DMS114 treated with DMSO at 0.1 percent for 48 hours (cell line): ENCODE data around the gene DARS1.

Source experiments
- DNase-seq: peaks from one replicate; lab custom pipeline; 2025; ENCODE audit not compliant: unreplicated experiment; lab: John Stamatoyannopoulos, UW

Gene DARS1

DNA sequence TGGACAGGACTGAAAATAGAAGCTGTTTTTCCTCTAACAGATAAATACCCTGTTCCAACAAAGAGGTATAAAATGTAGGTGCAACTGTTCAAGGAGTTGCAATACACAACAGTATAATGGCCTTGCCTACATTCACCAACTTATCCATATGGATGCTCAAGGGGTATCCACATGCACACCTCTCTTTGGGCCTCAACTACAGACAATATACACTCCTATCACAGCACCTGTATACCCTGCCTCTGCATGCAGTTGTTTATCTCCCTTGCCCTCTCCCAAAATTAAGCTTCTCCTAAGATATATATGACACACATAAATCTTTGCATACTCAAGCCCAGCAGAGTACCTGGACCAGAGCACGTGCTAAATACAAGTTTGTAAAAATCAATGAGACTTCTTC lies 37.3 kb downstream of the DARS1 start:
- no peak for DNase-seq

GRCh38 chr2:135947483-135947882 lies 37.9 kb downstream of the DARS1 start:
- no peak for DNase-seq

GRCh38 chr2:135945526-135945925 lies 39.9 kb downstream of the DARS1 start:
- DNase-seq: no peak

DNA sequence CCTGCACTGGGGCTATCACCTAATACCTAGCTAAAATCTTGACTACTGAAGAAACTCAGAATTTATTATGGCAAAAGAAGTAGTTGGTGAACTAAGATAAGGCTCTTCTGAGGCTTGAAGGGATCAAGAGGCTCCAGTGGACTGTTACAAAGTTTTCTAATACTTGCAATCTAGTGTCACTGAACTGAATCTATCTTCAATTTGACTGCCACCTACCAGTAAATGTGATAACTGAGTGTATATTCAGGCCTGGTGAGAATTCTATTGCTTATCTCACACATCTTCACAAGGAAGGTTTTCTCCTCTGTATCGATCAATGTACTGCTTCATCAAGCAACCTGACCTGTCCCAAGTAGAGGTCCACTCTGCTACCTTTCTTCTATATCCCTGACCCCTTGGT lies 40.8 kb downstream of the DARS1 start:
- no peak for DNase-seq

DNA sequence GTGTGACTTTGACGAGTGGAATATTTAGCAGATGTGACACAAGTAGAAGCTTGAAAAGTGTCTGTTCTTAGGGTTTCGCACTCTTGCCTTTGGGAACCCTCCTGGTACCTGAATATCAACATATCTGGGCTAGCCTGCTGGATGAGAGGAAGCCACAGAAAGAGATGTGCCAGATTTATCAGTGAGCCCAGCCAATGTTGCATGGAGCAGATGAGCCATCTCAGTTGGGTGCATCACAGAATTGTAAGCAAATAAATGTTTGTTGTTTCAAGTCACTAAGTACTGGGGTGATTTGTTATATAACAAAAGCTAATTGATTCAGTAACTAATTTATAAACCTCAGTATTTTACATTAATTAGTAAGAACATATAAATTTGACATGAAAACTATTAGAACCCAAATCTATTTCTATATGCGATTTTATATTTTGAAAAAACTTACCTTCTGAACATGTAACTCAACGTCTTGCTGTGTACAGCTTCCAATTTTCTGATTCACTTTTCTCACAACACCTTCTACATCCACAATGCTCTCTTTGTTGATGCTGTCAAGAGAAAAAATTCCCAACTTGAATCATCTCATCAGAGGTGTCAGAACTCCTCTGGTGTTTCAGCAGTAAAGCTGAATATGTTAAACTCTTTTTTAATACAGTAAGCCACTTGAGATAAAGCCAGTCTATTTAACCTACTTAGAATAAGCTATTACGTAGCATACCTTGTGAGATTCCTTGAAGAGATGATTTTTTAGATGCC lies 42.3 kb downstream of the DARS1 start:
- DNase-seq: no peak

DNA sequence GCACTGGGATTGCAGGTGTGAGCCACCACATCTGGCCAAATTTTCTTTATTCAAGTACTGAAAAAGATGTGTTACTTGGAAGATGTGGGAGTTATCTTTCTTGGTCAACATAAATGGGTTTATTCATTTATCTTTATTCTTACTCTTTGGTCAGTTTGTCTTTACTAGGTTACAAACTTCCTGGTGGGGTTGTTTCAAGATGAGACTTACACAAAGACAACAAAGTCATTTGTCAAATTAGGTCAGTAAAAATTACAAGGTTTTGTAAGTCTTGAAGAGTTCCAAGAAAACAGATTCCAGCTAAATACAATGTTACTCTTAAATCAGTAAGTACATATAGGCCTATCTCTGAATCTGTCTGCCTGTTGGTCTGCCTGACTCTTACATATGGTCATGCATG lies 48.9 kb downstream of the DARS1 start:
- DNase-seq: no peak

DNA sequence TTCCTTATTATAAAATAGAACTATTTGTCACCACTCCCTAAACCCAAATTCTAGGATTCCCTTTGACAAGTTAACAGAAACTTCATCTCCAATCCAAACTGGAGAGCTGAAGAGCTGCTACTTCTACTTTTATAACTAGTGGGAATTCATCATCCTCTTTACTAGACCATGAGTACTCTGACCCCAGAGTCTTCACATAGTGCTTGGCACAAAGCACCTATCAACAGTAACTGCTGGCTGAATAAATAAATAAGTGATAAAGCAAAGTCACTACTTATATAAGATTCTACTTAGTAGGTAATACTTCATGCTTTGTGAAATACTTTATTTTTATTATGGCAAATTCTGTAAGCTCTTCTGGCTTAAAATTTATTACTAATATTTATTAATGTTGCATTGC lies 49.5 kb downstream of the DARS1 start:
- DNase-seq: no peak

DNA sequence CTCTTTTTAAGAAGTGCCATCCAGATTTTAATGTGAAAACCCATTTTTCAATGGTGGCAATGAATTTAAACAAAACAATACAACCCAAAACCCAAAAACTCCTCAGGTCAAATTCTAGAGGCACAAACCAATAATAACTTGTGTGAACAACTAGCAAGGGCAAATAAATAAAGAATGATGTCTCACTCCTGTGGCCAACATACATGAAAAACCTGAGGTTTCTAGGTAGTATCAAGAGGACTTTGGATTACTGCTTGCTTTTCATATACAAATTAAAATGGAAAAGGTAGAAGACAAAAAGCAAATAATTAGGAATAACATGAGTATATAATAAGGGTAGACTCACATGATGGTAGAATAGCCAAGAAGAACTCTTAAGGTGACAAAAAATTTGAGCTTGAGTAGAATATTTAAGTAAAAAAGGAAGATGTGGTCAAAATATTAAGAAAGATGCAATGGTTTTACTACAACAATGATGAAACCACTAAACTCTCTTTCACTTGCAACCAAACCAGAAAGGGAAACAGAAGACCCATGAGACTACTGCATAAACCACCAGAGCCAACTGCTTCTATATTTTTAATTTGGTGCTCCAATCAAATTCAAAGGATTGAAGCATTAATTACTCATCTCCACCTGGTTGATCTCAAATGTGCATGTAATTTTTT lies 53.5 kb downstream of the DARS1 start:
- DNase-seq: no peak

- DNase-seq: no peak
These were observed 58.8 kb downstream of the DARS1 start for GRCh38 chr2:135926605-135927004.

- no peak for DNase-seq
These were observed 59.9 kb downstream of the DARS1 start for GRCh38 chr2:135925571-135925970.

- peak; percentile 2 for DNase-seq
These were observed 69.2 kb downstream of the DARS1 start for GRCh38 chr2:135916207-135916606.

GRCh38 chr2:135914485-135914884 lies 70.9 kb downstream of the DARS1 start:
- no peak for DNase-seq

DNA sequence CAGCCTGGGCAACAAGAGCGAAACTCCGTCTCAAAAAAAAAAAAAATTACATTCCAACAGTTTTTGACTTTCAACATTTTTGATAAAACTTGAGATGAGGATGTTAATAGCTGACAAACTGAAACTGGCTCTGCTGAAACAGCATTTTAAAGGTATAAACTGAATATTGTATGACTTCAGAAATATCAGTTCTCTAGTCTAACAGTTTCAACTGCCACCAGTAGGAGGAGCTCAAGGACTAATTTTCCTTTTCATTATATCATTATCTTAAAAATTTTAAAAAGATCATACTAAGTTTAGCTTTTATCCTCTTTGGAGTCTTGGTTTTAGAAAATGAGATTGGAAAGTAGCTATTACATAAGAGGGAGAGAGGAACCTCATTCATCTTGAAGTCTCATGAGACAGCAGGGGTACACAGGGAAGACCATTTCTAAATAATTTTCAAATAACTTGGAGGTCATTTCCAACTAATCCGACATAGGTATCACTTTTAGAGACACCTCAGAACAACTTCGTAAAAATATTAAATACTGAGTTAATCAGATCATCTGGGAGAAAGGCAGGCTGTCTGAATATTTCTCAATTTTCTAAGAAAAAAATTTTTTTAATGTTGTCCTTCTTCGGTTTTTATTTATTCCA lies 71.6 kb downstream of the DARS1 start:
- DNase-seq: peak; percentile 12

DNA sequence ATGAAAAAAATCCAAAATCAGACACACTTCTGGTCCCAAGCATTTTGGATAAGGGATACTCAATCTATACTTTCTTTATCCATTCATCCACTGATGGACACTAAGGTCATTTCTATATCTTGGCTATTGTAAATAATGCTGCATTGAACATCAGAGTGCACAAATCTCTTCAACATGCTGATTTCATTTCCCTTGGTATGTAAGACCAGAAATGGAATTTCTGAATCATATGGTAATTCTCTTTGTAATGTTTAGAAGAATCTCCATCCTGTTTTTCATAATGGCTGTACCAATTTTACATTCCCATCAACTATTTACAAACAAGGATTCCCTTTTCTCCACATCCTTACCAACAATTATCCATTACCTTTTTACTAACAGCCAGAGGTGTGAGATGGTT lies 75.5 kb downstream of the DARS1 start:
- no peak for DNase-seq

DNA sequence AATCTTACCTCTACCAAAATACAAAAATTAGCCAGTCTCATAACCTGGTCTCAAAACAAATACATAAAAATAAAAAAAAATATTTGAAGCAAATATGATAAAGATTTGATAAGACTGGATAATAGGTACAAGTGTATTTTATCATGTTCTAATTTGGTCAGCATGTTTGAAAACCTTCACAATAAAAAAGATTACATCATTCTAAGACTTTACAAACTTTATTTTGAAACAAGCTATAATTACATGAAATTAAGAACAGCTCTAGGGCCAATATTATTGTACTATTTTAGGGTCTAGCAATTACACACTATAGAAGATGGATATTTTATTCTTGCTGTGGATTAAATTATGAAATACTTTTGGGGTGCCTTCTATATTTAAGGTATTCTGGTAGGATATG lies 79.7 kb downstream of the DARS1 start:
- DNase-seq: no peak

DNA sequence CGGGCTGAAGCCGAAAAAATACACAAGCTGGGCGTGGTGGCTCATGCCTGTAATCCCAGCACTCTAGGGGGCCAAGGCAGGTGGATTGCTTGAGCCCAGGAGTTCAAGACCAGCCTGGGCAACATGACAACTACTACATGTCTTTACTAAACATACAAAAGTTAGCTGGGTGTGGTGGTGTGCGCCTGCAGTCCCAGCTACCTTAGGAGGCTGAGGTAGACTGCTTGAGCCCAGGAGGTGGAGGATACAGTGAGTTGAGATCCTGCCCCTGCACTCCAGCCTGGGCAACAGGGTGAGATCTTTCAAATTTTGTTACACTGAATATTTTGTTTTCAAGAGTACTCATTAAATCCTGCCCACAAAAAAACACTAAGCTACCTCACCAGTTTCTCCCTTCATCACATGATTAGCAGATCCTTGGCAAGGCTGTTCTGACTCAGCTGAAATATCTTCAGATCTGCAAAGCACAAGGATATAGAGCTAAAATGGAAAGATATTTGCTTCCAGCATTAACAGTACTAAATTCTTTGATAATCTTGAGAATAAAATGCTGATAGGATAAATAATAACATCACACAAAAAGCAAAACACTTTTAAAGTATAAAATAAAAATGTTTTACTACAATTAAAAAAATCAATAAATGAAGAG lies 81.0 kb downstream of the DARS1 start:
- DNase-seq: no peak

DNA sequence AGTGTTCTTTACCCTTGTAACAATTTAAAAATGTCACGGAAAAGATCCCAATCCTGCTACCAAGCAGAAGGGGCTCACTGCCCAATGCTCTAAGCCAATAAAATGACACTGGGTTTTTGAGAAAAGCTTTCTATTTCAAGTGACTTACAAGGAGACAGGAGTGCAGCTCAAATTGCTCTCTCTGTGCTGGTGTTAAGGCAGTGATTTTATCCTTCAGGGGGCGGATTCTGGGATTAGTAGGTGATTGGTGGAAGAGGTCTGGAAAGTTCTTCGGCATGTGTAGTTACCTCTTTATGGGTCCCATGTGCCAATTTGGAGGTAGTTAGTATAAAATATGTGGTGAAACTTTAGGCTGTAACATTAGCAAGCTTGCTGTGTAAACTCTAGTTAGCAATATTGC lies 81.8 kb downstream of the DARS1 start:
- DNase-seq: no peak

DNA sequence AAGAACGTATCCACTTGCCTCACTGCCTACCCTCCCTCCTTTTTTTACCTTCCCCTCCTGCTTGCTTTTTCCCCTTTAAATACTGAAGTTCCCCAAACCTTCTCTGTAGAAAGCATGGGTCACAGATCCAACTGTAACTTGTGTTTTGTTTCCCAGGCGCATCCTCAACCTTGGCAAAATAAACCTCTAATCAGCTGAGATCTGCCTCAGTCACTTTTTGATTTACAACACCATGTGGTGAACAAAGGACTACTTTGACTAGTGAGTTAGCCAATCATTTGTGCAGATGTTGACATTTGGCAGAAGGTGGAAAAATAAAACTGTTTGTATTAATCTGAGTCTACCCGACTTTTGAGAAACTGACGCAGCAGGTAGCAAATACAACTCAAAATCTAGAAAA lies 85.9 kb downstream of the DARS1 start:
- no peak for DNase-seq

DNA sequence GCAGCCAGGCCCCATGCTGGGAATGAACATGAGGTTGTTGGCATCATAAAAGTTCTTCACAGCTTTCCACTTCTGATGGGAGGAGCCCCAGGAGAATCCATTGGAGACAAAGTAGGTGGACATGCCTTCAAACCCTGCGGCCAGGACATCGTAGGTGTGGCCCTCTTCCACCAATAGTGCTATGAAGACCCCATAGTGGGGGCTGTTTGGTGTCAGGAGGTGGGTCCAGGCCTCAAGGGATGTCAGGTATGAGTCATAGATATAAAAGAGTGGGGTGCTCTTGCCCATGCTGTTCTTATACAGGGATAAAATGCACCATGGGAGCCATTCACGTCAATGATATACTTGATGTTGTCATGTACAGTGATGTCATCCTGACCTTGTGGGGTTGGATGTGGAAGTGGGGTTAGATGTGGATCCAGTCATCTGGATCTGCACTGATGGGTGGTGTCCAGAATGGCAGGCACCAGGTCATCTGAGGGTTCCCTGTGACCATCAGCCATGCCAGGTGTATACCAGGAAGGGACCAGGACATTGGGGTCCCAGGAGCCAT lies 87.1 kb downstream of the DARS1 start:
- DNase-seq: no peak

- no peak for DNase-seq
These were observed 90.5 kb downstream of the DARS1 start for GRCh38 chr2:135894930-135895329.

- DNase-seq: no peak
These were observed 92.0 kb downstream of the DARS1 start for GRCh38 chr2:135893374-135893794.

DNA sequence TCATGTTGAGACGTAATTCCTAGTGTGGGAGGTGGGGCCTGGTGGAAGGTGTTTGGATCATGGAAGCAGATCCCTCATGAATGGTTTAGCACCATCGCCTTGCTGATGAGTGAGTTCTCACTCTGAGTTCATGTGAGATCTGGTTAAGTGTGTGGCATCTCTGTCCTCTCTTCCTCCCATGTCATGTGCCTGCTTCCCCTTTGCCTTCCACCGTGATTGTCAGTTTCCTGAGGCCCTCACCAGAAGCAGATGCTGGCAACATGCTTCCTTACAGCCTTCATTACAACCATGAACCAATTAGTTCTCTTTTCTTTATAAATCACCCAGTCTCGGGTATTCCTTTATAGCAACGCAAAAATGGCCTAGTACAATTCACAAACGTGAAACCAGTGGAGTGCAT lies 94.6 kb downstream of the DARS1 start:
- DNase-seq: no peak
